ENCODE results near the gene ARID1B. TPM values are rescaled to one million over a fixed set of nuclear protein-coding genes. Genes with fewer than 3 reads are reported as not detected.

Gene ARID1B
- total RNA-seq, 1 experiment from 2014 or later, result 35.6 TPM

- no peak for TF ChIP-seq POLR2A (IDR thresholded peaks at IDR 0.05; ENCODE audit: borderline replicate concordance, extremely low read depth, insufficient read depth, insufficient read length)
- TF ChIP-seq ZNF274 (IDR thresholded peaks at IDR 0.05; ENCODE audit: low read depth, low read length), result no peak
- no peak for TF ChIP-seq EZH2phosphoT487 (IDR thresholded peaks at IDR 0.05; ENCODE audit: borderline replicate concordance)
- no peak for TF ChIP-seq YY1 (IDR thresholded peaks at IDR 0.05; ENCODE audit: extremely low read depth, insufficient replicate concordance, low read depth, low read length)
- no peak for TF ChIP-seq SIN3A (IDR thresholded peaks at IDR 0.05; ENCODE audit: low read depth)
- DNase-seq (ENCODE audit: low read depth, low spot score) (no peak), ATAC-seq (no peak)
- Histone ChIP-seq H4K20me1 (ENCODE audit: insufficient read depth) (no peaks in the 10 kb centered on the region; the same call in 1 of the 2 replicates), H3K4me2 (ENCODE audit: low read length) (no peak overlapping the region), H3K9ac (ENCODE audit: low read length) (no peak overlapping the region), H3K27me3 (ENCODE audit: insufficient read depth, low read length) (no peaks in the 10 kb centered on the region), H3K79me2 (ENCODE audit: insufficient read depth, low read length) (no peaks in the 10 kb centered on the region), H3K9me3 (ENCODE audit: control insufficient read depth in 1 of 2, insufficient read depth in 1 of 2, low read depth in 1 of 2, low read length in 2 of 2) (no peaks in the 10 kb centered on the region), H3K9me2 (ENCODE audit: insufficient read depth) (no peaks in the 10 kb centered on the region), H3K36me3 (ENCODE audit: control insufficient read depth in 1 of 2, insufficient read depth in 2 of 2, low read length in 2 of 2) (no peaks in the 10 kb centered on the region), H3K27ac (ENCODE audit: low read depth, low read length) (no peak overlapping the region), H2AFZ (ENCODE audit: low read depth, low read length, poor library complexity, severe bottlenecking) (no peak overlapping the region), H3K4me1 (ENCODE audit: control insufficient read depth in 1 of 2, insufficient read depth in 2 of 2, low read length in 2 of 2) (0 out of 4 replicates have a peak, but pooled peaks cover 0 to 3% of the 10 kb centered on the region in 2 experiments), H3K4me3 (replicated peaks in 1 of 2; ENCODE audit: low read depth in 1 of 2, low read length in 2 of 2) (no peak overlapping the region)
- CTCF ChIA-PET, result interaction anchor here (1.4 kb wide), 1 partner anchor 13 kb away, joined by 7 read pairs; no protein-coding TSS in a partner anchor
- BruUV-seq (replicated peaks), result no TSS peak
- intact Hi-C loops (cut with micrococcal nuclease), result no loop called here
- RAD21 ChIA-PET (ENCODE audit: low non-redundant PET in 1 of 2, low total read pairs in 2 of 2, uncharacterized antibody in 2 of 2, unreplicated experiment in 2 of 2), result no interaction called here
- POLR2A ChIA-PET, result no interaction called here
Measured at GRCh38 chr6:157058574-157058973, 281.4 kb downstream of the ARID1B start.

DNA sequence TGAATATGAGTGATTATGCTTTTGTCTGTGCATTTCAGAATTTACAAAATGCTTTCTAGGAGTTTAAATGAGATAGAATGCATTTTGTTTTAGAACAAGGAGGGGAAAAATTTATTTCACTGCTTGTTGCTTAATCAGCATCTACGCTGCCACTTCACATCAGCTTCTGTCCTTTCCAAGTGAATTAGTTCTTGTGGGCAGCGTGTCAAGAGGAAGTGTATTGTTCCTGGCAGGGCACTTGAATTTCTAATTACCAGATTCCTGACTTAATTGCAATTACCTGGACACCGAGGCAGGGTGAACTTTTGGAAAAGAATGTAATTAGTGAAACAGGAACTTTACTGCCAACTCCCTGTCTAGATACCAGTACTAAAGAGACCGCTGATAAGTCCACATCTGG, 282.6 kb downstream of the ARID1B start:
- no peaks in the 10 kb centered on the region for H3K9me3 ChIP-seq (ENCODE audit: control insufficient read depth in 1 of 2, insufficient read depth in 1 of 2, low read depth in 1 of 2, low read length in 2 of 2)
- ChIA-PET CTCF (interaction anchor here (1.4 kb wide), 1 partner anchor 14 kb away, joined by 7 read pairs; no protein-coding TSS in a partner anchor), POLR2A (no interaction called here), RAD21 (ENCODE audit: low non-redundant PET in 1 of 2, low total read pairs in 2 of 2, uncharacterized antibody in 2 of 2, unreplicated experiment in 2 of 2) (no interaction called here)
- no peak overlapping the region for H3K4me3 ChIP-seq (replicated peaks in 1 of 2; ENCODE audit: low read depth in 1 of 2, low read length in 2 of 2)
- TF ChIP-seq EZH2phosphoT487 (IDR thresholded peaks at IDR 0.05; ENCODE audit: borderline replicate concordance) (no peak), ZNF274 (IDR thresholded peaks at IDR 0.05; ENCODE audit: low read depth, low read length) (no peak), CEBPB (IDR thresholded peaks at IDR 0.05; ENCODE audit: low read depth) (no peak), FOSL1 (IDR thresholded peaks at IDR 0.05; ENCODE audit: low read depth) (no peak), ZFX (IDR thresholded peaks at IDR 0.05) (no peak), CTCF (IDR thresholded peaks at IDR 0.05 in 2 of 3, conservative IDR thresholded peaks at IDR 0.05 in 1 of 3; ENCODE audit: borderline replicate concordance in 1 of 3, insufficient read depth in 1 of 3, low read depth in 2 of 3, low read length in 2 of 3) (no peak)
- TF ChIP-seq, protein P1, sequence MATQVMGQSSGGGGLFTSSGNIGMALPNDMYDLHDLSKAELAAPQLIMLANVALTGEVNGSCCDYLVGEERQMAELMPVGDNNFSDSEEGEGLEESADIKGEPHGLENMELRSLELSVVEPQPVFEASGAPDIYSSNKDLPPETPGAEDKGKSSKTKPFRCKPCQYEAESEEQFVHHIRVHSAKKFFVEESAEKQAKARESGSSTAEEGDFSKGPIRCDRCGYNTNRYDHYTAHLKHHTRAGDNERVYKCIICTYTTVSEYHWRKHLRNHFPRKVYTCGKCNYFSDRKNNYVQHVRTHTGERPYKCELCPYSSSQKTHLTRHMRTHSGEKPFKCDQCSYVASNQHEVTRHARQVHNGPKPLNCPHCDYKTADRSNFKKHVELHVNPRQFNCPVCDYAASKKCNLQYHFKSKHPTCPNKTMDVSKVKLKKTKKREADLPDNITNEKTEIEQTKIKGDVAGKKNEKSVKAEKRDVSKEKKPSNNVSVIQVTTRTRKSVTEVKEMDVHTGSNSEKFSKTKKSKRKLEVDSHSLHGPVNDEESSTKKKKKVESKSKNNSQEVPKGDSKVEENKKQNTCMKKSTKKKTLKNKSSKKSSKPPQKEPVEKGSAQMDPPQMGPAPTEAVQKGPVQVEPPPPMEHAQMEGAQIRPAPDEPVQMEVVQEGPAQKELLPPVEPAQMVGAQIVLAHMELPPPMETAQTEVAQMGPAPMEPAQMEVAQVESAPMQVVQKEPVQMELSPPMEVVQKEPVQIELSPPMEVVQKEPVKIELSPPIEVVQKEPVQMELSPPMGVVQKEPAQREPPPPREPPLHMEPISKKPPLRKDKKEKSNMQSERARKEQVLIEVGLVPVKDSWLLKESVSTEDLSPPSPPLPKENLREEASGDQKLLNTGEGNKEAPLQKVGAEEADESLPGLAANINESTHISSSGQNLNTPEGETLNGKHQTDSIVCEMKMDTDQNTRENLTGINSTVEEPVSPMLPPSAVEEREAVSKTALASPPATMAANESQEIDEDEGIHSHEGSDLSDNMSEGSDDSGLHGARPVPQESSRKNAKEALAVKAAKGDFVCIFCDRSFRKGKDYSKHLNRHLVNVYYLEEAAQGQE (IDR thresholded peaks at IDR 0.05; ENCODE audit: low read depth), result no peak
- H3K27me3 ChIP-seq (ENCODE audit: insufficient read depth, low read length), result no peaks in the 10 kb centered on the region
- DNase-seq (ENCODE audit: low read depth, low spot score) (no peak), ATAC-seq (no peak)
- no peak overlapping the region for H3K4me2 ChIP-seq (ENCODE audit: low read length)
- no peaks in the 10 kb centered on the region for H3K79me2 ChIP-seq (ENCODE audit: insufficient read depth, low read length)
- 0 out of 4 replicates have a peak, but pooled peaks cover 0 to 3% of the 10 kb centered on the region in 2 experiments for H3K4me1 ChIP-seq (ENCODE audit: control insufficient read depth in 1 of 2, insufficient read depth in 2 of 2, low read length in 2 of 2)
- H3K36me3 ChIP-seq (ENCODE audit: control insufficient read depth in 1 of 2, insufficient read depth in 2 of 2, low read length in 2 of 2), result no peaks in the 10 kb centered on the region
- no peak overlapping the region for H3K27ac ChIP-seq (ENCODE audit: low read depth, low read length)
- intact Hi-C loops (cut with micrococcal nuclease), result no loop called here
- H2AFZ ChIP-seq (ENCODE audit: low read depth, low read length, poor library complexity, severe bottlenecking), result no peak overlapping the region
- H3K9ac ChIP-seq (ENCODE audit: low read length), result no peak overlapping the region
- no peaks in the 10 kb centered on the region; the same call in 1 of the 2 replicates for H4K20me1 ChIP-seq (ENCODE audit: insufficient read depth)
- H3K9me2 ChIP-seq (ENCODE audit: insufficient read depth), result no peaks in the 10 kb centered on the region
- no TSS peak for BruUV-seq (replicated peaks)
